Ammon's horn (tissue), 1 donor: ENCODE results near the gene INTS1.
"Not testable (repeated sequence)": the region's sequence is repeated elsewhere in the genome, so short reads cannot be mapped to it uniquely, and the experiment has no call there.

Source experiments
- DNase-seq: peaks from one replicate; pipeline ENCODE4 v3.0.0-alpha.2; 2016; ENCODE audit warnings: low spot score

INTS1 gene

GRCh38 chr7:1531979-1532455, 27.8 kb upstream of the INTS1 start:
- DNase-seq: no peak

GRCh38 chr7:1531263-1531978, 27.2 kb upstream of the INTS1 start:
- no peak for DNase-seq

GRCh38 chr7:1530946-1531262, 26.7 kb upstream of the INTS1 start:
- no peak for DNase-seq

- DNase-seq: no peak
Observed at GRCh38 chr7:1529383-1530116, 25.4 kb upstream of the INTS1 start.

GRCh38 chr7:1526271-1526754, 22.1 kb upstream of the INTS1 start:
- DNase-seq: no peak

GRCh38 chr7:1525409-1525808, 21.2 kb upstream of the INTS1 start:
- DNase-seq: no peak

GRCh38 chr7:1523844-1524243, 19.7 kb upstream of the INTS1 start:
- DNase-seq: no peak

GRCh38 chr7:1523208-1523607, 19.0 kb upstream of the INTS1 start:
- no peak for DNase-seq

GRCh38 chr7:1521456-1521855, 17.3 kb upstream of the INTS1 start:
- no peak for DNase-seq

- no peak for DNase-seq
Observed at GRCh38 chr7:1520539-1521234, 16.5 kb upstream of the INTS1 start.

GRCh38 chr7:1519322-1519922, 15.2 kb upstream of the INTS1 start:
- DNase-seq: not testable (repeated sequence)

- no peak for DNase-seq
Observed at GRCh38 chr7:1516586-1517251, 12.5 kb upstream of the INTS1 start.

GRCh38 chr7:1515509-1515967, 11.3 kb upstream of the INTS1 start:
- not testable (repeated sequence) for DNase-seq

- DNase-seq: no peak
Observed at GRCh38 chr7:1514995-1515401, 10.8 kb upstream of the INTS1 start.

GRCh38 chr7:1514407-1514806, 10.2 kb upstream of the INTS1 start:
- DNase-seq: no peak

- no peak for DNase-seq
Observed at GRCh38 chr7:1513657-1514095, 9.5 kb upstream of the INTS1 start.

GRCh38 chr7:1512781-1513656, 8.8 kb upstream of the INTS1 start:
- DNase-seq: peak; percentile 82

- DNase-seq: no peak
Observed at GRCh38 chr7:1511444-1512422, 7.5 kb upstream of the INTS1 start.

GRCh38 chr7:1510780-1511154, 6.6 kb upstream of the INTS1 start:
- no peak for DNase-seq

- no peak for DNase-seq
Observed at GRCh38 chr7:1509226-1509625, 5.0 kb upstream of the INTS1 start.
